HG02870 (cell line): ENCODE data around the gene CTAGE15.
"Not testable (repeated sequence)": the region's sequence is repeated elsewhere in the genome, so short reads cannot be mapped to it uniquely, and the experiment has no call there.

Source experiments
- ATAC-seq: cut with Tn5 transposase; IDR thresholded peaks from one replicate; pipeline ENCODE4 v1.9.1; 2021; ENCODE audit warnings: mild to moderate bottlenecking, moderate library complexity; ENCODE audit not compliant: unreplicated experiment

CTAGE15 gene

GRCh38 chr7:143571501-143571900 lies at the start of gene CTAGE15:
CTAGE15 (plus strand) TSS chr7:143571801; CDS start chr7:143571818, 17 bp downstream.
- ATAC-seq, result not testable (repeated sequence)

DNA sequence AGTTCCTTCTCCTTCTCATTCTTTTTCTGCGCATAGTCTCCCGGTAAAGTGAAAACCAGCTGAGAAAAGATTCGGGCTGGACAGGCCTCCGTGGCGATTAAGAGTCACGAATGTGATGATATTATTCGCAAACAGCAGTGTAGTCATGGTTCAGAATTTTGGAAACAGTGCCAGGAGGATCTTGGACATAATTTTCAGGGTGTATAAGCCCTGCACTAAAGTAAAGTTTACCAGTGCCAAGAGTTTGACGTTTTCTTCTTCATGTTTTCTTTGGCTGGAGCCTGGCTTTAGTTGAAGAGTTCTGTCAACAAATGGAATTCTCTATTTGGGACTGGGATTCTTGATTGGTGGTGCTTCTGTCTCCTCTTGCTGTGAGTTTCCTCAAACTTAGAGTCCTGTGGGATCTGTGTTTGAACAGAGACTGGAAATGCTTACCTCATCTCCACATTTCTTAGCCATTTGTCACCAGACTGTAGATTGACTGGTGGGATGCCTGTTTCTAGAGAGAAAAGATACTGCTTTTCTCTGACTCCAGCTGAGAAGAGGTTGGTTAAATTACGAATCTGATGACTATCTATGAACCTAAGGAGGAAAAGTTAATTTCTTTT lies 49.2 kb upstream of the CTAGE15 start:
- ATAC-seq, result not testable (repeated sequence)

- not testable (repeated sequence) for ATAC-seq
These were observed 40.3 kb upstream of the CTAGE15 start for GRCh38 chr7:143531169-143531926.

DNA sequence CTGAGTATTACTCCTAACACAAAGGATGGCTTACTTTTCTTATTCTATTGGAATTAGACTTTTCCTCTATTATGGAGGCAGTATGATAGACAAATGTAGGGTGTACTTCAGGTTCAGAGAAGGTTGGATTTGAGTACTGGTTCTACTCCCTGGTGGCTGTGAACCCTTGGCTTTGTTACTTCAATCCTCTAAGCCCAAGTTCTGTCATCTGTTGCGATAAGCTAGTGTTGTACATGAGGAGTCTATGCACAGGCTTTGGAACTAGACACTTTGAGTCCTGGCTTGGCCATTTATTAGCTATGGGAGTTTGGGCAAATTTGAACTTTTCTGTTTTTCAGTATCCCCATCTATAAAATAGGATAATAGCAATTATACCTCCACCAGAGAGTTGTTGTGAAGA lies 39.7 kb upstream of the CTAGE15 start:
- not testable (repeated sequence) for ATAC-seq

GRCh38 chr7:143533213-143533839 lies 38.3 kb upstream of the CTAGE15 start:
- ATAC-seq, result not testable (repeated sequence)

DNA sequence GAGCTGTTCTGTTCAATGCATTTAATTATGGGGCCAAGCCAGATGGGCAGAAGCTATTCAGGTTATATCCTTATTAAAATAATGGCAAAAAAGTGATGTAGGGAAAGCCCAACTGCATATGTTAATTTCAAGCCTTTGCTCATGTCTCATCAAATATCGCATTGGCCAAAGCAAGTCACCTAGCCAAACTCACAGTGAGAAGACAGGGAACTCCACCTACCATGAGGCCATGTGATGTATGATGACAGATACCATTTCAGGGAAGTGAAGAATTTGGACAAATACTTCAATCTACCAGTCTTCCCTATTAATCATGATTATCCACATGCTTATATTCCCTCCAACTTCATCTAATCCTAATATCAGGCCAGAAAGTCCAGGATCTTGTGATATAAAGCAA lies 35.2 kb upstream of the CTAGE15 start:
- ATAC-seq, result not testable (repeated sequence)

DNA sequence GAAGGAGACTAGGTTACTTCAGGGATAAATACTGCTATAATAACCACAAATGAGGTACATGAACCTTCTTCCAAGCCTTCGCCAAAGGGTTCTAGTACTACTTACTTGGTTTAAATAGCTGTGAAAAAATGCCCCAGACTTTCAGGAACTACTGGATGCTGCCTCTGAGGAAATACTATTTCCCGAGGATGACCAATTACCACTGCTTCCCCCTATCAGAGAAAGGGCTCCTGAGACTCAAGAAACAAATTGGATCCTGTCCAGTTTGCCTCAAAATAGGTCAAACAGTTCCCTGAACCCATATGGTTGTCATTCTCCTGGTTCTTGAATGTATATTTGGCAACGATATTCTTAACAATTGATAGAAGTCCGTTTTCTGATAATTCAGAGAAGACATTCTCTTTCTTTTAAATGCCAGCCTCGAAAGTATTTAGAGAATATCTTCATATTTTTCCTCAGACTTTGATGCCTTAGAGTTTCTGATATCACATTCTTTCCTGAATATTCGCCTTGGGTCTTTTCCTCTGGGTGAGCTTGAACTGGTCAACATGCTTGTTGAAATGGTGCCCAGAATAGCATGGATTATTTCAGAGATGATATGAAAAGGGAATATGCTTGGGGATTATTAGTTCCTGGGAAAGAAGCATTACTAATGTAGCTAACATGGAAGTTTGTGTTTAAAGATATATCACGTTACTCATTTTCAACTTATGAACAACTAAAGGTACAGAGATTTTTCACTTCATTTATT lies 28.1 kb upstream of the CTAGE15 start:
- ATAC-seq, result not testable (repeated sequence)

DNA sequence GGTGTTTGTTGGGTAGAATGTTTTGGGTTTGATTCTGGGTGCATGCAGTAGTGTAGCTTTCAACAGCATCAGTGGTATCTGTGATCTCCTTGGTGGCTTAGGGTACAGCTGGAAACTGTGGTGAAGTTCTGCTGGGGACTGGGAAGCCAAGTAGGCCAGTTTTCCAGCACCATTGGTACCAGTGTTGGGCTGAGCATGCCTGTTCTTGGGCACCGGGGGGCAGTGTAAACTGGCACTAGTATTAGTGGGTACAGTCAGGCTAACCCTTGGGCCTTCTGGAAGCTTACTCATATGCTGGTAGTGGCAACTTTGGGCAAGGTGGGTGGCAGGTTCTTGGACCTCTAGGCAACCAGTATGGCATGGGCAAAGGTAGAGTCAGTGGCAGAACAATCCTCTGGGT lies 15.6 kb upstream of the CTAGE15 start:
- not testable (repeated sequence) for ATAC-seq

GRCh38 chr7:143563306-143563705 lies 8.3 kb upstream of the CTAGE15 start:
- ATAC-seq, result not testable (repeated sequence)

DNA sequence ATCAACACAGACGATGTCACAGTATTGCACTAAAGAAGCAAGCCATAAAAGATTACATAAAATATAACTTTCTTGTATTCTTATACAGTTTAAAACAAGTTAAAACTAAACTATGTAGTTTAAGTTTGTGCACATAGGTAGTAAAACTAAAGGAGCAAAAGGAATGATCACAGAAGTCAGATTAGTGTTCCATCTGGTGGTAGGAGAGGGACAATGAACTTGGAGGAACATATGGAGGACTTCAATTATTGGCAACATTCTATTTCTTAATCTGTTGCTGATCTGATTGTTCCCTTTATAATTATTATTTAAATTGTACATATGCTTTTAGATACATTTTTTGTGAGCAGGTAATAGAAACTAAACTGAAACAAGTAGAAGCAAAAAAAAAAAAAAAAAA lies 5.6 kb upstream of the CTAGE15 start:
- not testable (repeated sequence) for ATAC-seq

DNA sequence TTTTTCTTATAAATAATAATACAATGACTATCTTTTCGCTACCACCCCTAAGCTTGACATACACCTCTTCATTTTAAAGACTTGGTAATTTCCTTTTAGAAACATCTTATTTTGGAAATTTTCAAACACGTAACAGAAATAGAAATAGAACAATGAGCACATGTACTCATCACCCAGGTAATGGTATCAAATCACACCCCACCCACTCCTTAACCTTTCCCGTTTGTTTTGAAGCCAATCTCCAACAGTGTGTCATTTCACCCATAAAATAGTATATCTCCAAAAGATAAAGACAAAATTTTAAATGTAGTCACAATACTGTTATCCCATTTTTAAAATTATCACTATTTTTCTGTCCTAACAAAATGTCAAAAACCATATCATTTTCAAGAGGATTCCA lies 16.6 kb downstream of the CTAGE15 start:
- ATAC-seq, result not testable (repeated sequence)

- not testable (repeated sequence) for ATAC-seq
These were observed 18.3 kb downstream of the CTAGE15 start for GRCh38 chr7:143589897-143590296.

- not testable (repeated sequence) for ATAC-seq
These were observed 26.5 kb downstream of the CTAGE15 start for GRCh38 chr7:143598086-143598485.

- not testable (repeated sequence) for ATAC-seq
These were observed 31.9 kb downstream of the CTAGE15 start for GRCh38 chr7:143603549-143603948.

GRCh38 chr7:143606088-143606487 lies 34.5 kb downstream of the CTAGE15 start:
- ATAC-seq, result not testable (repeated sequence)

DNA sequence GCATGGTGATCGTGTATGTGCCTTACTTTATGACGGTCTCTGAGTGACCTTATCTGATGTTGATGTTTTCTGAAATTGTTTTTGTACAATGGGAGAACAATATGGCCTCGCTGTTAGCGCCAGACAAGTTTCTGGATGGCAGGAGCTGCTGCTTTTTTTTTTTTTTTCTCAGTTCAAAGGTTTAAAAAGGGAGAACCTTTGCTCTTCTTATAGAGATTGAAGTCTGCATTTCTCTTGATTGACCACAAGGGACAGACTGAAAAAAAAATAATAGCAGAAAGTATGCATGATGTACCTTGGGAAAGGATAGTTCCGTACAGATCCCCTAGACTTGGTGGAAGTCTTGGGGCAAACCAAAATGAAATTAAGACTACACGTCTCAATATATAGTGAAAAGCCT lies 43.9 kb downstream of the CTAGE15 start:
- ATAC-seq, result not testable (repeated sequence)

DNA sequence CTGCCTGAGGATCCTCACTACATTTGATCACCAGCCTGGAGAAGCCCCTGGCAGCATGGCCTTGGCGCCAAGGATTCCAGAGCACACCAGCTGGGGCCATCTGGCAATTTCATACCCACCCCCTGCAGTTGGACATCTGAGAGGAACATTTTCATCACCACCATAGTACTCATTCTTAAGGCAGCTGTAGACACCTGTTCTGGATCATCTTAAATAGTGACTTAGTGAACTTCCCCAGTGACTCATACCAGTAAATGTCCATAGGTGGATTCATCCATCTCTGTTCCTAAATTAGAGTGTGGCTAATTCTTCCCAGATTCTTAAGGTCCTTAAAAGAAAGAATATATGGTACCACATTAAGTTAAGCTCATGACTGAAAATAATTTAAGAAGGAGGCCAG lies 45.6 kb downstream of the CTAGE15 start:
- not testable (repeated sequence) for ATAC-seq

GRCh38 chr7:143620058-143620457 lies 48.5 kb downstream of the CTAGE15 start:
- peak; percentile 10 for ATAC-seq

GRCh38 chr7:143620646-143621045 lies 49.0 kb downstream of the CTAGE15 start, which contains the start of gene TCAF2:
TCAF2 (plus strand) TSS chr7:143620974.
- peak; percentile 73 for ATAC-seq

- peak; percentile 32 for ATAC-seq
These were observed 49.6 kb downstream of the CTAGE15 start for GRCh38 chr7:143621175-143621574.

DNA sequence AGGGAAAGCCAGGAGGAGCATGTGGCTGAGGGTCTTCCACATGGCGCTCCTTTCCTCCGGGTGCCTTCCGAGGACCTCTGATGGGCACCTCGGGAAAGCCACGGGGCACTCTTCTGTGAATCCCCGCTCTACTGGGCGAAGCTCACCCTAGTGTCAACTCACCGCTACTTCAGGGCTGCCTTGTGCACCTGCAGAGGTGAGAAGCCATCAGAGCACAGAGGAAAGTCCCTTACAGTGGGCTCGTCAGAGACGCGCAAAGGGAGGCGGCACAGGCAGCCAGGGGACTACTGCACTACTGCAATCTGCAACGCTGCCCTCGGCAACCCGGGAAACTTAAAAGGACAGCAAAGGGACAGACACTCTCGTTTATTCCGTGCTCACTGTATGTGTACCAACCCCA lies 50.5 kb downstream of the CTAGE15 start:
- peak; percentile 13 for ATAC-seq
